HFF-Myc (cell line): ENCODE data around the gene UMAD1.

Experiments used
- DNase-seq: peaks from one replicate; pipeline ENCODE4 v3.0.0-alpha.2; 2011; ENCODE audit warnings: low read depth; ENCODE audit errors: extremely low read depth
- H3K4me3 ChIP-seq: replicated peaks from 2 replicates; pipeline ENCODE4 v1.5.1; 2011; ENCODE audit warnings: low read depth, mild to moderate bottlenecking, control low read depth, low read length
- TF ChIP-seq, protein P1 (sequence below): IDR thresholded peaks from 2 replicates; pipeline ENCODE4 v1.5.1; 2012; ENCODE audit warnings: mild to moderate bottlenecking, low read depth, low read length, control low read depth; ENCODE audit errors: missing control alignments

The UMAD1 gene

DNA sequence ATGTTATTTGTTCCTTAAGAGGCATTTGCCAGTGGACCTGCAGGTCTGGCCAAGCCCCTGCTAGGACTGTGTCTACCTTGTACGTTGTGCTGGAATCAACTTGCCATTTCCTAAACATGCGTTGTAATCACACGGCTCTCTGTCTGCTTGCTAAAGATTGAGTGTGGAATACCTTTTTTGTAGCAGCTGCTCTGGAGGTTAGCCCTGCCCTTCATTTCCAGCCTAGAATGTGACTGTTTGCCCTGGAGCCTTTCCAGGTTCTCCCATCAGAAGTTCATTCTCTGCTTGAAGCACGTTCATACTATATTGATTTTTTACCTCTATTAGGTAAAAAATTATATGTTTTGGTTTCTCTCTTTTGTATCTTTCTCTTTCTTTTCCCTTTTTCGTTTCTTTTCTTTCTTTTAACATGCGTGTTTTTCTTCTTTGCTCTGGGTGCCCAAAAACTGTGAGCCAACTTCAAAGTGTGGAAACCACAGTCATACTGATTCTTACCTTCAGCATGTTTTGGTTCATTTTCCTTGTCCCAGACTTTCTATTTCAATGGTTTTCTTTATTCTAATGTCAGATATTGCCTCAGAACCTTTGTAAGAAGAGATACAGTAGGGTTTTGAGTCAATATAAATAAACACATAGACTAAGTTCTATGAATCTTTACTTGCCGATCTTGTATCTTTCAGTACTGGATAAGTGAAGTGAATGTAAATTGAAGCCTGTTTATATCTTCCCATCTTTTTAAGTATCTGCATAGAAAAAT lies 189.7 kb downstream of the UMAD1 start:
- no peak for DNase-seq
- TF ChIP-seq, protein P1, sequence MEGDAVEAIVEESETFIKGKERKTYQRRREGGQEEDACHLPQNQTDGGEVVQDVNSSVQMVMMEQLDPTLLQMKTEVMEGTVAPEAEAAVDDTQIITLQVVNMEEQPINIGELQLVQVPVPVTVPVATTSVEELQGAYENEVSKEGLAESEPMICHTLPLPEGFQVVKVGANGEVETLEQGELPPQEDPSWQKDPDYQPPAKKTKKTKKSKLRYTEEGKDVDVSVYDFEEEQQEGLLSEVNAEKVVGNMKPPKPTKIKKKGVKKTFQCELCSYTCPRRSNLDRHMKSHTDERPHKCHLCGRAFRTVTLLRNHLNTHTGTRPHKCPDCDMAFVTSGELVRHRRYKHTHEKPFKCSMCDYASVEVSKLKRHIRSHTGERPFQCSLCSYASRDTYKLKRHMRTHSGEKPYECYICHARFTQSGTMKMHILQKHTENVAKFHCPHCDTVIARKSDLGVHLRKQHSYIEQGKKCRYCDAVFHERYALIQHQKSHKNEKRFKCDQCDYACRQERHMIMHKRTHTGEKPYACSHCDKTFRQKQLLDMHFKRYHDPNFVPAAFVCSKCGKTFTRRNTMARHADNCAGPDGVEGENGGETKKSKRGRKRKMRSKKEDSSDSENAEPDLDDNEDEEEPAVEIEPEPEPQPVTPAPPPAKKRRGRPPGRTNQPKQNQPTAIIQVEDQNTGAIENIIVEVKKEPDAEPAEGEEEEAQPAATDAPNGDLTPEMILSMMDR = no peak

DNA sequence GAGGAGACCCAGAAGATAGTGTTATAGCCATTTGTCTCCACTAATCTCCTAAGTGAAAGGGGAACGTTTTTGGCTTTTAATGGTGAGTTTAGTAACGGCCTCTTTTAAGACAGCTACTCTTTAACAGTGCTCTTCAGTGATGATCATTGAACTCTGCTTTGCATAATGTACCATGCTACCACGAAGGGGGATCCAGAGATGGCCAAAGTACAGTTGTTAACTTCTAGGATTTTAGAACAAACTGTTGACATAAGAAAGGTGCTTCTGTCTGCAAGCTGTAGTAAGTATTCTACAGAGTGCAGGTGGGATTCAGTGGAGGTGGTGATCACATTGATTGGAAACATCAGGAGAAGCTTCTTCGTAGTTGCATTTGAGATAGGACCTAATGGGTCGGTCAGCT lies 192.0 kb downstream of the UMAD1 start:
- TF ChIP-seq, protein P1 = no peak
- H3K4me3 ChIP-seq = no peak overlapping the region
- DNase-seq = no peak

More for the DNA sequence above, 189.7 kb downstream of the UMAD1 start:
- H3K4me3 ChIP-seq = no peak overlapping the region

DNA sequence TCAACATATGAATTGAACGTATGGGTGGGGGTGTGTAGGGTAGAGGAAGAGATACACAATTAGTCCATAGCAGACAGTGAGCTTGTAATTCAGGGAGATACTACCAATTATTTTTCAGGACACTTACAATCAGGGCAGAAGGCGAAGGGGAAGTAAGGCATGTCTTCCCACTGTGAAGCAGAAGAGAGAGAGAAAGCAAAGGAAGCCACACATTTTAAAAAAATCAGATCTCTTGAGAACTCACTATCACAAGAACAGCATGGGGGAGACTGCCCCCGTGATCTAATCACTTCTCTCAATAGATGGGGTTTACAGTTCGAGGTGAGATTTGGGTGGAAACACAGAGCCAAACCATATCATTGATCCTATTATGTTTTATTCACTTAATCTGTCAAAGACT lies 194.2 kb downstream of the UMAD1 start:
- TF ChIP-seq, protein P1 = no peak
- H3K4me3 ChIP-seq = no peak overlapping the region
- no peak for DNase-seq

DNA sequence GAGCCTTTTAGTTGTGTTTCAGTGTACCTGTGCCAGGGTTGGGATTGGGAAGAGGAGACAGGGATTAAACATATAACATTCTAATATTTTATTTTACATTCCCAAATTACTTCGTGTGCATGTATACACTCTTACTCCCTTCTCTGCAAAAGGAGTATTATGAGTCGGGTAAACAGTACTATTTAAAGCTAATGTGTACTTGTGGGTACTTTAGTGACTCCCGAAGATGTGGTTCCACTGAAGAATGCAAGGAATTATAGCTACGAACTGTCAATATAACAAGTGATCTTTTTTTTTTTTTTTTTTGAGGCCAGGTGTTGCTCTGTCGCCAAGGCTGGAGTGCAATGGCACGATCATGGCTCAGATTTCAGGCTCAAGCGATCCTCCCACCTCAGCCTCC lies 200.5 kb downstream of the UMAD1 start:
- no peak for DNase-seq
- TF ChIP-seq, protein P1 = no peak
- no peak overlapping the region for H3K4me3 ChIP-seq

DNA sequence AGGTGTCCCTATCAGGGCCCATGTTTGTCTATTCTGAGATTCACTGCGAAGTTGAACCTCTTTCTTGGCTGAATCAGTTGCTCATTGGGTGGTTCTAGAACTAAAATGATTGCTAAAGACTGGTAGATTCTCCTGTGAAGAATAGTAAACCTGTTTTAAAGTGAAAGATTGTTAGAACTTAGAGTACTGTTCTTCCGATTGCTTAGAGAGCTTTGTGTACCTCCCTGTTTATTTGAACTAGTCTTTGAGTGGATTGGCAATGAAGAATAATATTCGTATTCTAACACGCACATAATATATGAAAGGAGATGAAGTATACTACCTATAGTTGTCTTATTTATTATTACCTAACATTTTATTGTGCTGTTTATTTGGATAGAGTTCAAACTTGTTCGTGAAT lies 202.7 kb downstream of the UMAD1 start:
- TF ChIP-seq, protein P1 = no peak
- H3K4me3 ChIP-seq = no peak overlapping the region
- DNase-seq = no peak

DNA sequence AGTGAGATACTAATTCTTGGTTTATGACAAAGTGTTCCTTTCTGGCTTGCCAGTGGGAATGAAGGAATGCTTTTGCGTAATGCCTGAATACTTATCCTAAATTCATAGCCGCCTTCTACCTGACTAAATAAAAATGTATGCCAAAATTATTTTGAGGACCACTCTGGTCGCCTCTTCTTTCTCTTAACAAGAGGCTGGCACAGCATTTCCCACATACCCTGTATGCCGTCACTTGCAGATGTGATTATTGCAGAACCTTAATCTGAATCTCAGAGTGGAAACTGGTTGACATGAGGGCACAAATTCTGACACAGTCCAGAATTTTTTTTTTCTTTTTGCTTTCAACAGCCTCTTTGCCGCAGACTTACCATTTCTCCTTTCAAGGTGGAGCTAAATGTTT lies 203.4 kb downstream of the UMAD1 start:
- H3K4me3 ChIP-seq = no peak overlapping the region
- DNase-seq = no peak
- TF ChIP-seq, protein P1 = no peak

DNA sequence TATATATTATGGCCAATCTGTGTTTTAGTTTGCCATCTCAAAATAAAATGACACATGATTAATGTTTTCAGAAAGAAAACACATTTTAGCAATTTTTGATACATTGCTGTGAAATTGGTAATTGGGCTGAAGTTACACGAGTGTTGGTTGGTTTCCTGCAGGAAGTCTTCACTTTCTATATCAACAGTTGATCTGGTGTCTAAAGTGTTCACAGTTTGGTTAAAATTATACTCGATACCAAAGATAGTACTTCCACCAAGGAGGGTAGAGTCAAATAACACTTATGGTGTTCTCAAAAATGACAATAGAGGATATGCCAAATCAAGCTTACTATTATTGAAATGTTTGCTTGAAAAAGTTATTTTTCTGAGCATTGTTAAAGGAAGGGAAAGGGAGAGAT lies 207.7 kb downstream of the UMAD1 start:
- no peak for DNase-seq
- TF ChIP-seq, protein P1 = no peak
- H3K4me3 ChIP-seq = no peak overlapping the region
